Measurements from ENCODE around the gene FRK. TPM values are rescaled to one million over a fixed set of nuclear protein-coding genes. Genes with fewer than 3 reads are reported as not detected.

FRK gene
- polyA plus RNA-seq, 2 of the 4 experiments (the other 2 are of a cell fraction), result 2.2 to 8.9 TPM

DNA sequence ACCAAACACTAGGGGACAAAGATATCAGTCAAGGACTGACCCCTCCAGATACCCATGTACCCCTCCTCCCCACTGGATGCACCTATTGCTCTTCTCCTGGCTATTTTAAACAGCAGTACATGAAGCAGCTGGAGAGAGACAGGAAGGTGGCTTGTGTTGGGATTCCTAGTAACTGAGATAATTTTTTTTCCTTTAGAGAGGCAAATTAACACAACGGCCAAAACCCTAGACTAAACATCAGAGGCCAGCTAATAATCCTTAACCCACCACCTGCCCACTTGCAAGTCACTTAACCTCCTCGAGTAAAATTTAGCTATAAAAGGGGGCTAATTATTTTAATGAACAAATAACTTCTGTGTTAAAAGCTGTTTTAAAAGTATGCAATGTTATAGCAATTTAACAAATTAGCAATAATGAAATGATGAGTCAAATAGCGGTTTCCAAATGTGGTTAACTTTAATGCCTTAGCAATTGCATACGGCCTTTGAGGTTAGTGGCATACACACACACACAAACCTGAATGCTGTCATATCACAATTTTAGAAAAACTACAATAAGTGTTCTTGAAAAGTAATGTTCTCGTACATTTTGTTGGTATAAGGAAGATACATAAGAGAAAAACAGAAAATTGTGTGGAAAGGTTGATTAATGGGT lies 151.7 kb downstream of the FRK start:
- 58% methylated on average over 5 of the region's 5 CpGs for WGBS (ENCODE audit: missing lambda C conversion rate)
- ChIA-PET POLR2A (no interaction called here), CTCF (no interaction called here)
- TF ChIP-seq MAFK (IDR thresholded peaks at IDR 0.05; ENCODE audit: partially characterized antibody) (no peak), FOSB (CRISPR knock-in tag; IDR thresholded peaks at IDR 0.05) (no peak), RCOR1 (IDR thresholded peaks at IDR 0.05; ENCODE audit: low read depth, low read length) (no peak), NPAS2 (CRISPR knock-in tag; IDR thresholded peaks at IDR 0.05; ENCODE audit: borderline replicate concordance) (no peak), FOSL2 (IDR thresholded peaks at IDR 0.05) (no peak), FOSL2 (CRISPR knock-in tag; IDR thresholded peaks at IDR 0.05) (no peak)
- TF ChIP-seq, protein P1, sequence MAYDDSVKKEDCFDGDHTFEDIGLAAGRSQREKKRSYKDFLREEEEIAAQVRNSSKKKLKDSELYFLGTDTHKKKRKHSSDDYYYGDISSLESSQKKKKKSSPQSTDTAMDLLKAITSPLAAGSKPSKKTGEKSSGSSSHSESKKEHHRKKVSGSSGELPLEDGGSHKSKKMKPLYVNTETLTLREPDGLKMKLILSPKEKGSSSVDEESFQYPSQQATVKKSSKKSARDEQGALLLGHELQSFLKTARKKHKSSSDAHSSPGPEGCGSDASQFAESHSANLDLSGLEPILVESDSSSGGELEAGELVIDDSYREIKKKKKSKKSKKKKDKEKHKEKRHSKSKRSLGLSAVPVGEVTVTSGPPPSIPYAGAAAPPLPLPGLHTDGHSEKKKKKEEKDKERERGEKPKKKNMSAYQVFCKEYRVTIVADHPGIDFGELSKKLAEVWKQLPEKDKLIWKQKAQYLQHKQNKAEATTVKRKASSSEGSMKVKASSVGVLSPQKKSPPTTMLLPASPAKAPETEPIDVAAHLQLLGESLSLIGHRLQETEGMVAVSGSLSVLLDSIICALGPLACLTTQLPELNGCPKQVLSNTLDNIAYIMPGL (CRISPR knock-in tag; IDR thresholded peaks at IDR 0.05; ENCODE audit: borderline replicate concordance), result no peak
- TF ChIP-seq, protein P2, sequence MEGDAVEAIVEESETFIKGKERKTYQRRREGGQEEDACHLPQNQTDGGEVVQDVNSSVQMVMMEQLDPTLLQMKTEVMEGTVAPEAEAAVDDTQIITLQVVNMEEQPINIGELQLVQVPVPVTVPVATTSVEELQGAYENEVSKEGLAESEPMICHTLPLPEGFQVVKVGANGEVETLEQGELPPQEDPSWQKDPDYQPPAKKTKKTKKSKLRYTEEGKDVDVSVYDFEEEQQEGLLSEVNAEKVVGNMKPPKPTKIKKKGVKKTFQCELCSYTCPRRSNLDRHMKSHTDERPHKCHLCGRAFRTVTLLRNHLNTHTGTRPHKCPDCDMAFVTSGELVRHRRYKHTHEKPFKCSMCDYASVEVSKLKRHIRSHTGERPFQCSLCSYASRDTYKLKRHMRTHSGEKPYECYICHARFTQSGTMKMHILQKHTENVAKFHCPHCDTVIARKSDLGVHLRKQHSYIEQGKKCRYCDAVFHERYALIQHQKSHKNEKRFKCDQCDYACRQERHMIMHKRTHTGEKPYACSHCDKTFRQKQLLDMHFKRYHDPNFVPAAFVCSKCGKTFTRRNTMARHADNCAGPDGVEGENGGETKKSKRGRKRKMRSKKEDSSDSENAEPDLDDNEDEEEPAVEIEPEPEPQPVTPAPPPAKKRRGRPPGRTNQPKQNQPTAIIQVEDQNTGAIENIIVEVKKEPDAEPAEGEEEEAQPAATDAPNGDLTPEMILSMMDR (IDR thresholded peaks at IDR 0.05), result no peak
- TF ChIP-seq, protein P3, sequence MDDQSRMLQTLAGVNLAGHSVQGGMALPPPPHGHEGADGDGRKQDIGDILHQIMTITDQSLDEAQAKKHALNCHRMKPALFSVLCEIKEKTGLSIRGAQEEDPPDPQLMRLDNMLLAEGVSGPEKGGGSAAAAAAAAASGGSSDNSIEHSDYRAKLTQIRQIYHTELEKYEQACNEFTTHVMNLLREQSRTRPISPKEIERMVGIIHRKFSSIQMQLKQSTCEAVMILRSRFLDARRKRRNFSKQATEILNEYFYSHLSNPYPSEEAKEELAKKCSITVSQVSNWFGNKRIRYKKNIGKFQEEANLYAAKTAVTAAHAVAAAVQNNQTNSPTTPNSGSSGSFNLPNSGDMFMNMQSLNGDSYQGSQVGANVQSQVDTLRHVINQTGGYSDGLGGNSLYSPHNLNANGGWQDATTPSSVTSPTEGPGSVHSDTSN (IDR thresholded peaks at IDR 0.05), result no peak
- TF ChIP-seq, protein P4, sequence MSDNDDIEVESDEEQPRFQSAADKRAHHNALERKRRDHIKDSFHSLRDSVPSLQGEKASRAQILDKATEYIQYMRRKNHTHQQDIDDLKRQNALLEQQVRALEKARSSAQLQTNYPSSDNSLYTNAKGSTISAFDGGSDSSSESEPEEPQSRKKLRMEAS (IDR thresholded peaks at IDR 0.05), result no peak
- Histone ChIP-seq H3K4me3 (no peak overlapping the region), H3K4me2 (no peak overlapping the region), H3K27ac (no peak overlapping the region), H3K9me3 (no peaks in the 10 kb centered on the region), H3K4me1 (no peaks in the 10 kb centered on the region)
- ATAC-seq, result no peak
- no peak for DNase-seq (ENCODE audit: low read depth in 1 of 2, low spot score in 1 of 2)
- no peak for FAIRE-seq

DNA sequence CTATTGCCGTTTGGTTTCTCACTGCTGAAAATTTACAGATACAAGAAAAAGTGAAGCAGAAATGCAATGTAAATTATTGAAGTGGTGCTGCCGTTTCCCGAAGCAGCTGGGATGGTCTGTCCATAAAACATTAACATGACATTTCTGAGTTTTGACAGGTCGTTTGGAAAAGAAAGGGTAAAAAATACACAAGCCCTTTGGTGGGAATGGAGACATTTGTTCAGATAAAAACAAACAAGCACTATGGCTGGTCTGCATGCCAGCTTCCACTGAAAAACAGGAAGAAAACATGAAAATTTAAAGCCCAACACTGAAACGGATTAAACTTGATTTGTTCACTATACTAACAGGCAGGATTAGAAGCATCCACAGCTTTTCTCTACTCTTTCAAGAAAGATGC lies 155.2 kb downstream of the FRK start:
- Histone ChIP-seq H3K4me1 (no peaks in the 10 kb centered on the region), H3K27ac (no peak overlapping the region), H3K4me2 (no peak overlapping the region), H3K4me3 (no peak overlapping the region), H3K9me3 (no peaks in the 10 kb centered on the region)
- 39% methylated on average over 5 of the region's 5 CpGs for WGBS (ENCODE audit: missing lambda C conversion rate)
- ATAC-seq (no peak), FAIRE-seq (no peak), DNase-seq (ENCODE audit: low read depth in 1 of 2, low spot score in 1 of 2) (no peak)
- POLR2A ChIA-PET, result no interaction called here
- TF ChIP-seq RFX5 (IDR thresholded peaks at IDR 0.05) (no peak), CHD2 (IDR thresholded peaks at IDR 0.05; ENCODE audit: low read length, partially characterized antibody) (no peak), CBX2 (IDR thresholded peaks at IDR 0.05; ENCODE audit: borderline replicate concordance, low read depth) (no peak), RCOR1 (IDR thresholded peaks at IDR 0.05; ENCODE audit: low read depth, low read length) (no peak), ZFP36 (IDR thresholded peaks at IDR 0.05; ENCODE audit: borderline replicate concordance, partially characterized antibody) (no peak), PHF8 (IDR thresholded peaks at IDR 0.05; ENCODE audit: borderline replicate concordance, low read depth) (no peak), GATA3 (IDR thresholded peaks at IDR 0.05; ENCODE audit: borderline replicate concordance) (no peak), ZC3H11A (IDR thresholded peaks at IDR 0.05) (no peak), NFE2L2 (conservative IDR thresholded peaks at IDR 0.05; ENCODE audit: low read length) (no peak), RARB (CRISPR knock-in tag; IDR thresholded peaks at IDR 0.05) (no peak), NR3C1 (IDR thresholded peaks at IDR 0.05) (no peak), ZNF302 (CRISPR knock-in tag; IDR thresholded peaks at IDR 0.05) (no peak), FOXS1 (CRISPR knock-in tag; IDR thresholded peaks at IDR 0.05) (no peak)
- TF ChIP-seq, protein P5, sequence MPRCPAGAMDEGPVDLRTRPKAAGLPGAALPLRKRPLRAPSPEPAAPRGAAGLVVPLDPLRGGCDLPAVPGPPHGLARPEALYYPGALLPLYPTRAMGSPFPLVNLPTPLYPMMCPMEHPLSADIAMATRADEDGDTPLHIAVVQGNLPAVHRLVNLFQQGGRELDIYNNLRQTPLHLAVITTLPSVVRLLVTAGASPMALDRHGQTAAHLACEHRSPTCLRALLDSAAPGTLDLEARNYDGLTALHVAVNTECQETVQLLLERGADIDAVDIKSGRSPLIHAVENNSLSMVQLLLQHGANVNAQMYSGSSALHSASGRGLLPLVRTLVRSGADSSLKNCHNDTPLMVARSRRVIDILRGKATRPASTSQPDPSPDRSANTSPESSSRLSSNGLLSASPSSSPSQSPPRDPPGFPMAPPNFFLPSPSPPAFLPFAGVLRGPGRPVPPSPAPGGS (IDR thresholded peaks at IDR 0.05), result no peak
- TF ChIP-seq, protein P6, sequence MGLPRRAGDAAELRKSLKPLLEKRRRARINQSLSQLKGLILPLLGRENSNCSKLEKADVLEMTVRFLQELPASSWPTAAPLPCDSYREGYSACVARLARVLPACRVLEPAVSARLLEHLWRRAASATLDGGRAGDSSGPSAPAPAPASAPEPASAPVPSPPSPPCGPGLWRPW (IDR thresholded peaks at IDR 0.05), result no peak
- CTCF ChIA-PET, result interaction anchor here (1.1 kb wide), 1 partner anchor 9 kb away, joined by 3 read pairs; no protein-coding TSS in a partner anchor
